ENCODE measurements around the gene ZNF764.
A peak's percentile ranks its signal among the peaks of the same experiment; 100 is the strongest.
"Not testable (repeated sequence)": the region's sequence is repeated elsewhere in the genome, so short reads cannot be mapped to it uniquely, and the experiment has no call there.

The ZNF764 gene

DNA sequence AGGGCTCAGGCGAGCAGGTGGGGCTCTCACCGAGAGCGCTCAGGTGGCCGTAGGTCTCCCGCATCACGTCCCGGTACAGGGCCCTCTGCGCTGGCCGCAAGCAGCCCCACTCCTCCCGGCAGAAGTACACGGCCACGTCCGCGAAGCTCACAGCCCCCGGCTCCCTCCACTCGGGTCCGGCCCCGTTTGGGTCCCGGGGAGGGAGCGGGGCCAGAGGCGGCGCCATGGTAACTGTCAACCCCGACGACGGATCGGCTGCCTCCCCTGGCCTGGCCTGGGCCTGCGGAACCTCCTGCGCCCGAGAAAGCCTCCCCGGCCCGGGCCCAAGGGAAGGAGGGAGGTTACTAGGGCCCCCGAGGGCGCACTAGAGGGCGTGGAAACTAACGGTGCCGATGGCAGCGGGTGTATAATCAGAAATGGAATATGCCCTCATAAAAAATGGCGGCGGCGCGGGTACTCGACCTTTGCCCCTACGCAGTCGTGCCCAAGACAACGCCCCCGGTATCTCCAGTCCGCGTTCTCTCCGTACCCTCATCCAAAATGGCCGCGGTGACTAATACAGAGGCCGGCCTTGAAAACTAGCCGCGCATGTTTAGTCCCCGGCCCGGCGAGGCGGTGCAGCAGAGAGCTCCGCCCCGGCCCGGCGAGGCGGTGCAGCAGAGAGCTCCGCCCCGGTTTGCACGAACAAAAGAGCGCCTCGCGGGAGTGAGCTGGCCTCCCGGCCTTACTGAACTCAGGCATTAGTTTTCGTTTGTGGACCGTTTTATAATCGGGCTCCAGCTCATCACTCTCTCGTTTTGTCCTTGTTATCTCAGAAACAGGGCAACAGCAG lies at the start of gene ZNF764:
TSS of gene ZNF764 (minus strand) at position 418 of the 832 bp plus-strand sequence. CDS start at position 226, 192 bp downstream.
- peak; percentile 98 for DNase-seq

DNA sequence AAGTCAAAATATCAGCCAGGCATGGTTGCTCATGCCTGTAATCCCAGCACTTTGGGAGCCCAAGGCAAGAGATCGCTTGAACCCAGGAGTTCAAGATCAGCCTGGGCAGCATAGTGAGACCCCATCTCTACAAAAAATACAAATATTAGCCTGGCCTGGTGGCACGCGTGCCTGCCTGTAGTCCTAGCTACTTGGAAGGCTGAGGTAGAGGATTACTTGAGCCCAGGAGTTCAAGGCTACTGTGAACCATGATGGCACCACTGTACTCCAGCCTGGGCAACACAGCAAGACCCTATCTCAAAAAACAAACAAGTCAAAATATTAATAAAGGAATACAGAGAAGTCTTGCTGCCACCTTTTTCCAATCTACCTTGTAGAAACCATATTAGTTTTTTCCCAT lies 47.8 kb upstream of the ZNF764 start:
- no peak for DNase-seq

DNA sequence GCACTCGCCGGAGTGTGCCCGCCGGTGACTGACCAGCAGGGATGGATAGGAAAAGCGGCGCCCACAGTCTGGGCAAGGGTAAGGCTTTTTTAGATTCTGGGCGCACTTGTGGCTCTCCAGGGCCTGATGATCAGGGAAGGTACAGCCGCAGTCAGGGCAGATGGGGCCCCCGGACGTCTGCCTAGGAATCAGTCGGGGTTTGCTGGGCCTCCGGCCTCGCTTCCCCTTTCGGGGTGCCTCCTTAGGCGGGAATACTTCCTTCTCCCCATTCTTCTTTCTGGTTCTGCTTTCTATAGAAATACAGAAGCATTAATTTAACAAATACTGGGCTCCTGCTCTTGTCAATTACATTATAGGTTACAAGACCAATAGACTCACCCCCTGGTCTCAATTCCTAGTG lies 47.0 kb upstream of the ZNF764 start:
- DNase-seq: peak; percentile 37

DNA sequence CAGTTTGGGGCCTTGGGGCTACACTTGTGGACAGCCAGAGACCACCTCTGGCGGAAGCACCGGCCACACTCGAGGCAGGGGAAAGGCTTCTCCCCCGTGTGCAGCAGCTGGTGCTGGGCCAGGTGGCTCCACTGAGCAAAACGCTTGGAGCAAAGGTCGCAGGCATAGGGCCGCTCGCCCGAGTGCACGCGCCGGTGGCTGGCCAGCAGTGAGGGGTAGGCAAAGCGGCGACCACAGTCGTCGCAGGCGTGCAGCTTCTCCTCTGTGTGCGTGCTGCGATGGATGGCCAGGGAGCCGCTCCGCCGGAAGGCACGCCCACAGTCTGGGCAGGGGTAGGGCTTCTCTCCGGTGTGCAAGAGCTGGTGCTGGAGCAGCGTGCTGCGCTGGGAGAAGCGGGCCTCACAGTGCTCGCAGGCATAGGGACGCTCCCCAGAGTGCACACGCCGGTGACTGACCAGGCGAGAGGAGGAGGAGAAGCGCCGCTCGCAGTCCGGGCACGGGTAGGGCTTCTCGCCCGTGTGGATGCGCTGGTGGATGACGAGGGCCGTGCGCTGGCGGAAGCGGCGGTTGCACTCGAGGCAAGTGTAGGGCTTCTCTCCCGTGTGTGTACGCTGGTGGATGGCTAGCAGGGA lies 46.3 kb upstream of the ZNF764 start:
- DNase-seq: no peak

DNA sequence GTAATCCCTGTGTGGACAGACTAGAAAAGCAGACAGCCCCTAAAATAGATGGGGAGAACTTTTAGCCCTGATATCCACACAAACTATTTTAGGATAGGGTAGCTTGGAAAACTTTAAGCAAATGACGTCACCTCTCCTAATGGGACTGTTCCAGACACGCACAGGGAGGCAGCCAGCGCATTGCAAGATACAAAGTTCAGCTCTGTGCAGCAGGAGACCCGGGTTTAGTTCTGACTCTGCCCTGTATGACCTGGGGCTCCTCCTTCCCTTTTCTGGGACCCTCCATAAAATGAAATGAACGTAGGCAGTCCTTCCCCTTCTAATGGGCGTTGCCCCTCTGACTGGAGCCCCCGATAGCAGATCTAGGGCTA lies 45.8 kb upstream of the ZNF764 start:
- no peak for DNase-seq

DNA sequence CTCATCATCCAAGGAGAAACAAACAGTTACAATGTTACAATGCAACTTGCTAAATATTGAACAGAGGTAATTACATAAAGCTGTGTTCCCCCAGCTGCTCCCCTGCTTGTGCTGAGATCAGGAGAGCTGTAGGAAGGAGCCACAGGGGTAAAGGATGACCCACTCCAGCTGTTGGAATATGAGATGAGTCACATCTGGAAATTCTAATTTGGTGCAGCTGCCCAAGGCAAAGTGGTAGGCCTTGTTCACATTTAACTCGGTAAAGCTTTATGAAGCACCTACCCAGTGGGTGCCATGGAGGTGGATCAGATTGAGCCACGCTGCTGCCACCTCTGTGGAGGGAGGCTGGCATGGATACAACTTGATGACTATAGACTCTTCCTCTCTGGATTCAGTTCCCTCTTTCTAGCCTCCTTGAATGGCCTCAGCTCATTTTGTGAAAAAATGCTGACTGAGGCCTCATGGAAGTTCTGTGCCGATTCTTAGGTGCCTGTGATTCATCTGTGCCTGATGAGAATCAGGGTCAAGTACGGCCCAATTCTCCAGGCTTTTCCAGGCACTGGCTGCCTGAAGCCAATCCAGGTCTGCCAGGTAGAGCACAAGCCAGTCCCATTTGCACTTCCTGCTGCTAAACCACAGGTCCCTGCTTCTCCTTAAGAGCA lies 44.6 kb upstream of the ZNF764 start:
- no peak for DNase-seq

DNA sequence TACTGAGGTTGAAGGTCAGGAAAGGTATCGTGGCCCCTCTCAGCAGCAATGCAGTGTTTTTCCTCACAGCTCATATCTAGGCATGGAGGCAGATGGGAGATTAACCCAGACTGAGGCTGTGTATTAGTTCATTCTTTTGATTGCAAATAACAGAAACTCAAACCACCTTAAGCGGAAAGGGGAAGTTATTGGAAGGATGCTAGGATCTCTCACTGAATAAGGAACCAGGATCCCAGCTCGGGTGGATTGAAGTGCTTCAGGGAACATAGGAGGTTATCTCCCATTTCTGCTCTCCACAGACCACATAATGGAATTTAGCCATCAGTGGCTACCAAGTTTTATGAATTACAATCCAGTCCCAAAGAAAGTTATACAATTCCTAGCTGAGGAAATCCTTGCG lies 43.8 kb upstream of the ZNF764 start:
- DNase-seq: no peak

DNA sequence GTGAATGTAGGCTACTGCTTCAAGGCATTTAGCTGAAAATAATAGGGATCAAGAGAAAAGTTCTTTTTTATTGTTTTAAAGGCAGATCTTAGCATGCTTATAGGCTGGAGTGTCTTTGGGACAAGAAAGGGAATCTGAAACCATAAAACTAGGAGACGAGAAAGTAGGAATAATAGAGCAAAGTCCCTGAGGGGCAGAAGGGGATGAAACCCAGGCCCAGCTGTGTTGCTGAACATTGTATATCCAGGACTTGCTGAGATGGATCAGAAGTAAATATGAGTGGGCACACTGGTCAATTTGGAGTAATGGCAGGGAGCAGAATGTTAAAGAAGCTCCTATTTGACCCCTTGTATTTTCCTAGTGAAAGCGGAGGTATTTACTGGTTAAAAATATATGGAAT lies 42.8 kb upstream of the ZNF764 start:
- no peak for DNase-seq

DNA sequence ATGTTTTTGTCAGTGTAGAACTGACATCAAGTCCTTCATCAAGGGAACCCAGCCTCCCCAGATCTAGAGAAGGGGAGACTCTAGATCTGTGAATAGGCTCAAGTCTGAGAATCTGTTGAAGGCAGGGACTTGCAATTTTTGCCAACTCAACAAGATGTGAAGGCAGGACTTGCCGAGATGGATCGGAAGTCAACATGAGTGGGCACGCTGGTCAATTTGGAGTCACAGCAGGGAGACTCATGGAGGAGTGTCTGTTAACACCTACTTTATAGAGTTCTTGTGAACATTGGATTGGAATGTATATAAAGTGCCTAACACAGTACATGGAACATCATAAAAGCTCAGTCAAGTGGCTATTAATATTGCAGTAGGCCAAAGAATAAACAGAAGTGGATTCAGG lies 42.0 kb upstream of the ZNF764 start:
- no peak for DNase-seq

DNA sequence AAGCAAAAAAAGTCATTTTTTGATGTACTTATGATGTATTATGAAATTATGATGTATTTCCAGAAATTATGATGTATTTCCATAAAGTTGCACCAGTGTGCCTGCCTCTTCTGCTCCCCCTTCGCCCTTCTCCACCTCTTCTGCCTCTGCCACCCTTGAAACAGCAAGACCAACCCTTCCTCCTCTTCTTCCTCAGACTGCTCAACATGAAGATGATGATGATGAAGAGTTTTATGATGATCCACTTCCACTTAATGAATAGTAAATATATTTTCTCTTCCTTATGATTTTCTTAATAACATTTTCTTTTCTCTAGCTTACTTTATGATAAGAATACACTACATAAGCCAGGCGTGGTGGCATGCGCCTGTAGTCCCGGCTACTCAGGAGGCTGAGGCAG lies 34.7 kb upstream of the ZNF764 start:
- DNase-seq: no peak

DNA sequence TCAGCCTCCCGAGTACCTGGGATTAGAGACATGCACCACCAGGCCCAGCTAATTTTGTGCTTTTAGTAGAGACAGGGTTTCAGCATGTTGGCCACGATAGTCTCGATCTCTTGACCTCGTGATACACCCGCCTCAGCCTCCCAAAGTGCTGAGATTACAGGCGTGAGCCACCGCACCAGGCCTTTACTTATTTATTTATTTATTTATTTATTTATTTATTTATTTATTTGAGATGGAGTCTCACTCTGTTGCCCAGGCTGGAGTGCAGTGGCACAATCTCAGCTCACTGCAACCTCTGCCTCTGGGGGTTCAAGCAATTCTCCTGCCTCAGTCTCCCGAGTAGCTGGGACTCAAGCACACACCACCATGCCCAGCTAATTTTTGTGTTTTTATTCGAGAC lies 32.7 kb upstream of the ZNF764 start:
- not testable (repeated sequence) for DNase-seq

DNA sequence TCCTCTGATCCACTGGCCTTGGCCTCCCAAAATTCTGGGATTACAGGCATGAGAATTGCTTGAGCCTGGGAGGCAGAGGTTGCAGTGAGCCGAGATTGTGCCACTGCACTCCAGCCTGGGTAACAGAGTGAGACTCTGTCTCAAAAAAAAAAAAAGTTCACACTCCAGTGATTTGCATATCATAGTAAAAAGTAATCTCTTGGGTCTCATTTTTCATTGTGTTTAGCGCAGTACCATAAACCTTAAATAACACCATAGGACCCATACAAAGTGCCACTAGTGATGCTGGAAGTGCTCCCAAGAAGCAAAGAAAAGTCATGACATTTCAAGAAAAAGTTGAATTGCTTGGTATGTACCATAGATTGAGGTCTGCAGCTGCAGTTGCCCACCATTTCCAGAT lies 31.4 kb upstream of the ZNF764 start:
- DNase-seq: not testable (repeated sequence)

DNA sequence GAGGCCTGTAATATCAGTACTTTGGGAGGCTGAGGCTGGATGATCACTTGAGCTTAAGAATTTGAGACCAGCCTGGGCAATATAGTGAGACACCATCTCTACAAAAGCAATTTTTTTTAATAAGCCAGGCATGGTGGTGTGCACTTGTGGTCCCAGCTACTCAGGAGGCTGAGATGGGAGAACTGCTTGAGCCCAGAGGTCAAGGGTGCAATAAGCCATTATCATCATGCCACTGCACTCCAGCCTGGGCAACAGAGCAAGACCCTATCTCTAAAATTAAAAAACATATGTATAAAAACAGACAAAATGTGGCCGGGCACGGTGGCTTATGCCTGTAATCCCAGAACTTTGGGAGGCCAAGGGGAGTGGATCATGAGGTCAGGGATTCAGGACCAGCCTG lies 30.5 kb upstream of the ZNF764 start:
- no peak for DNase-seq

DNA sequence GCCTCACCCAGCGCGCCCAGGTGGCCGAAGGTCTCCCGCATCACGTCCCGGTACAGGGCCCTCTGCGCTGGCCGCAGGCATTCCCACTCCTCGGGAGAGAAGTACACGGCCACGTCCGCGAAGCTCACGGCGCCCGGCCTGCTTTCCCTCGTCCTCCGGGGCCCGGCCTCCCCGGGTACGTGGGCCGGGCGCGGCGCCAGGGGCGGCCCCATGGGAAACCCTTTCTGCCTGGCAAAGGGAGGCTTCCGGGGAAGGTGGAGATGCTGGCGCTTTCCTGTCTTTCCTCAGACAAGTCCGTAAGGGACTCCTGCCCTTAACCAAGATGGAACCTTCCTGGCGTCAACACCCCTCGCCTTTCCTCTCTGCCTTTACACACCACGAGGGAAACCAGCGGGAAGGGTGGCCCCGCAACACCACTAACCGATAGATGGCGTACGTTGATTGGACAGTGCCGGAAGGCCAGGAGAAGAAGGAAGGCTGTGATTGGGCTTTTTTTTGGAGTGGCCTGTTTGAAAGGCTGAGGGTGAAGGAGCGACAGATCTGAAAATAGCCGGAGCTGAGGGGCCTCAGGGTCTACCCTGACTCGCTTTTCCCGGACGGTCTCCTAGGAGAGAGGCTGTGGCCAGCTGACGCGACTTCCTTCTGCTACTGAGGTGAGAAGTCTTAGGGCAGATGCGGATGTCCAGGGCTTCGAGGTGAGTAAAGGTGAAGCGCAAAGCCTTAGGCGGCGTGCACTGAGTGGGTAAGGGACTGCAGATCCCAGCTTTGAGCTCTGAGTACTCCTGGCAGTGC lies 27.4 kb upstream of the ZNF764 start, which contains the start of gene ZNF785:
TSS of gene ZNF785 (minus strand) at position 298 of the 792 bp plus-strand sequence. CDS start at position 212, 86 bp downstream.
- peak; percentile 96 for DNase-seq

DNA sequence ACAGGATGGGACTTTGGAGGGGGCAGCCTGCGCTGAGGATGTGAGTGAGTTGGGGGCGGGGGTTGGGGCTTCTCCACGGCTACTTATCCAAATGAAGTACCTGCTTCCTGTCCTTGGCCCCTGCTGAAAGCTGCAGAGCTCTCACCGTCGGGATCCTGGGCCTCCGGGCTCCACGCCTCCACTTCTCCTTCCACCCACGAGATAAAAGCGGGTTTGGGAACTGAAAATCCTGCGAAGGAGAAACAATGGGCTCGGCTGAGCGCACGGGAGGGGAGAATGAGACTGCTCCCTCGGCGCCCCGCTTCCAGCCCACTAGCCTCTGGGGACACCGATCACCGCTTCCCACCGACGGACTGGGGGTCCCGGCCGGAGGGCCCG lies 26.8 kb upstream of the ZNF764 start:
- DNase-seq: no peak

DNA sequence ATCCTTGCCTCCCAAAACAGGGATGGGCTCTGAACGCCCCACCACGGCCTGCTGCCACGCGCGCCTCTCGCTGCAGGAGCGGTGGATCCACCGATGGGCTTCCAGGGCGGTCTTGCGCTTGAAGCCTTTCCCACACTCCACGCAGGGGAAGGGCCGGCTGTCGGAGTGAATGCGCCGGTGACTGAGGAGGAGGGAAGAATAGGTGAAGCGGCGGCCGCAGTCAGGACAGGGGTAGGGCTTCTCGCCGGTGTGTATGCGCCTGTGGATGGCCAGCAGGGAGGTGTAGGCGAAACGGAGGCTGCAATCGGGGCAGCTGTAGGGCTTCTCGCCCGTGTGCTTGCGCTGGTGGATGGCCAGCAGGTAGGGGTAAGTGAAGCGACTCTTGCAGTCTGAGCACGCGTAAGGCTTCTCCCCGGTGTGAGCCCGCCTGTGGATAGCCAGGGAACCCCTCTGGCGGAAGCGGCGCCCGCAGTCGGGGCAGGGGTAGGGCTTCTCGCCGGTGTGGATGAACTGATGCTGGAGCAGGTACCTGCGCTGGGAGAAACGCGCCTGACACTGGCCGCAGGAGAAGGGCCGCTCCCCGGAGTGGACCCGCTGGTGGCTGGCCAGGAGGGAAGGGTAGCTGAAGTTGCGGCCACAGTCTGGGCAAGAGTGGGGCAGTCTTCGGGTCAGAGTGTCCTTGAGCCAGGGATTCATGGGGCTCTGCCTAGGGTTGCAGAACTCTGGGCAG lies 24.6 kb upstream of the ZNF764 start:
- DNase-seq: no peak

DNA sequence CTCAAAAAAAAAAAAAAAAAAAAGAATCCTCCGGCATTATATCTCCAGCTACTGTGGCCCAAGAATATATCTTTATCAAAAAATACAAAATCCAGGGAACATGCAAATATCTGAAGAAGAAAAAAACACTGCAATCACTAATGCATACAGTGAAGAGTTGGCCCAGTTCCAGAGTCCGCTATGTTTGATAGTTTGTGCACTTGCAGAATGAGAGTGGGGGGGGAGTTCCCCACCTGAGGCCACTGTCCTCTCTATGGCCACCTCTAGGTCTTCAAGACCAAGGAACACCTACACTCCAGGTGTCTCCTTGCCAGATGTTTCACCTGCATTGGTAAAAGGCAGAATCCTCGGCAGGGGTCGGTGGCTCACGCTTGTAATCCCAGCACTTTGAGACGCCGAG lies 23.3 kb upstream of the ZNF764 start:
- DNase-seq: no peak

DNA sequence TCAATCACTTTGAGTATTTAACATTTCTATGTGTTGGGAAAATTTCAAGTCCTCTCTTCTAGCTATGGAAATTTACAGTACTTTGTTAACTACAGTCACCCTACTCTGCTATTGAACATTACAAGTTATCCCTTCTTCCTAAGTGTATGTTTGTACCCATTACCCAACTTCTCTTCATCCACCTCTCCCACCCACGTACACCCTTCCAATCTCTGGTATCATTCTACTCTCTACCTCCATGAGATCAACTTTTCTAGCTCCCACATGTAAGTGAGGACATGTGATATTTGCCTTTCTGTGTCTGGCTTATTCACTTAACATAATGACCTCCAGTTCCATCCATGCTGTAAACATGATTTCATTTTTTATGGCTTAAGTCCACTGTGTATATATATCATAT lies 16.5 kb upstream of the ZNF764 start:
- DNase-seq: no peak

DNA sequence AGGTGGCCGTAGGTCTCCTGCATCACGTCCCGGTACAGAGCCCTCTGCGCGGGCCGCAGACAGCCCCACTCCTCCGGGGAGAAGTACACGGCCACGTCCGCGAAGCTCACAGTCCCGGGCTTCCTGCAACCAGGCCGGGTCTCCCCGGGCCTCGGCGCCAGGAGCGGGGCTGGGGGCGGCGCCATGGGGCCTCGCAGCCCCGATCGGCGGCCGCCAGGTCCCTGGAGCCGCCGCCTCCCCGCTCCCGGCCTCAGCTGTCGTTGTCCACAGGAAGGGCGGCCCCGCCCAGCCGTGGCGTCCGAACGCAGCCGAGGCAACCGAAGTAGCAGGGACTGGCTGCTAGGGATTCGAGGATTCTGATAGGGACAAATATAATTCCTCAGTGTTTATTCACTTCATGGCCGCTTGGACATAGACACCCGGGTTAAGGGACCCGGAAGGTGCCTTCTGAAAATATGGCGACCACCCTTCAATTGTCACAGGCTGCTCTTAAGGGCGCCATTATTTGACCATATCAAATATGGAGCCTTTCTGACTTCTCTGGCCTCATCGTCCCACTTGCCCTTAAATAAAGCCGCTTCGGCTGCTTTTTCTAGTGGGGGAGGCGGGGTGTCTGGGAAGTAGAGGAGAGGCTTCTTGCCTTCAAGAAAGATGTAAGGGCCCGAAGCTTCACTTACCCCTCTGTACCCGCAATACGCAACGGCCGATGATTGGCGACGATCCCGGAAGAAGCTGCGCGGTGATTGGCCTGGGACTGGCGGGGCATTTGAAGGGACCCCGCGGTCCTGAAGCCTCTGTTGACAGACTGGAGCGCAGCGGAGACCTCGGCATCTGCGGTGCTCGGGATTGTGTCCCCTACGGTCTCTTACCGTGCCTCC lies 13.5 kb upstream of the ZNF764 start, which contains the start of gene ZNF688:
TSS of gene ZNF688 (minus strand) at position 270 of the 878 bp plus-strand sequence. CDS start at position 185, 85 bp downstream.
- DNase-seq: peak; percentile 98

DNA sequence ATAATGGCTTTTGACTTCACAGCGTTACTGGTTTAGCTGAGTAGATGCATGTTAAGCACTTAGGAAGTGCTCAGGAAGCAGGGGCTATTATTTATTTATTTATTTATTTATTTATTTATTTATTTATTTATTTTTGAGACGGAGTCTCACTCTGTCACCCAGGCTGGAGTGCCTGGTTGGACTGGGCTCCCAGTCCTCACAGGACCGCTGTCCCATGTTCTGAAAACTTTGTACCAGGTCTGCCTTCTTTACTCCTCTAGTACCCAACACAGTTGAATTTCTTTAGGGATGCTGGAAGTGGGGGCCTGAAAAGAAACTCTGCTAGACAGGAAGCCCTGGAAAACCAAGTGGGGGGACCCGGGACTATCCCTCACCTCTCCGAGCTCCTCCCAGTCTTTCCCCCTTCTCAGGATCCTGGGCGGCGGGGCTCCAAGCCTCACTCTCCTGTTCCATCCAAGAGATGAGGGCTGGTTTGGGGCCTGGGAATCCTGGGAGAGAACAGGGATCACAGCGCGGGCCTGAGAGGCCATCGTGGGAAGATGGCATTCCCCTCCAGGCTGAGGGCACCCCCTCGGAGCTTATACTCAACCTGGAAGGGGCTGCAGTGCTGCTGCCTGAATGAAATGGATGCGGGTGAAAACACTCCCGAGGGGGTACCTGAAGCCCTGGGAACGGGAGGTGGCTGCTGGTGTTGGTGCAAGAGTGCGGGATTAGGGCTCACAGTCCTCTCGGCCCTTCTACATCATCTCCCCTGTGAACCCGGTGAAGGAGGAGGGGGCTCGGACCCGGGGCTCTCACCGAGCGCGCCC lies 12.7 kb upstream of the ZNF764 start:
- DNase-seq: no peak

Data from CD4-positive, alpha-beta T cell treated with Interleukin-15 for 1 hour (primary cell).